GM21367 (cell line): ENCODE results near the gene NTRK1.
A peak's percentile ranks its signal among the peaks of the same experiment; 100 is the strongest.

Source experiments
- ATAC-seq: cut with Tn5 transposase; IDR thresholded peaks from one replicate; pipeline ENCODE4 v1.9.1; 2021; ENCODE audit not compliant: unreplicated experiment

Gene NTRK1

GRCh38 chr1:156860628-156861423, at the start of gene NTRK1:
Gene NTRK1 (plus strand): TSS chr1:156860865. CDS start chr1:156860935, 70 bp downstream.
- no peak for ATAC-seq

DNA sequence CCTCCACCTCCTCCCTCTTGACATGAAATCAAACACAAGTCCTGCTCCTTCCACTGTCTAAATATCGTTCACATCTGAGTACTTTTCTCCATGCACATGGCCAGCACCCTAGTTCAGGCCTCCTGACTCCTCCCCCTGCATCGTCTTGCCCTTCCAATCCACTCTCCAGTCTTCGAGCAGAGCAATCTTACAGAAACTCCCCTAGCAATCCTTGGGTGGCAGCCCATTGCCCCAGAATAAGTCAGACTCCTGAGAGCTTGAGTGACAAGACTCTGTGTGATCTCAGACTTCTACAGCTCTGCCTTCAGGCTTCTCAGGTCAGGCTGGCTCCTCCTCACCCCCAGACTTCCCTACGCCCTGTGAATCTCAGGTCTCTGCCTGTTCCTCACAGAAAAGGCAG, 49.5 kb upstream of the NTRK1 start:
- ATAC-seq: no peak

- no peak for ATAC-seq
Measured at GRCh38 chr1:156812293-156812990, 48.2 kb upstream of the NTRK1 start.

DNA sequence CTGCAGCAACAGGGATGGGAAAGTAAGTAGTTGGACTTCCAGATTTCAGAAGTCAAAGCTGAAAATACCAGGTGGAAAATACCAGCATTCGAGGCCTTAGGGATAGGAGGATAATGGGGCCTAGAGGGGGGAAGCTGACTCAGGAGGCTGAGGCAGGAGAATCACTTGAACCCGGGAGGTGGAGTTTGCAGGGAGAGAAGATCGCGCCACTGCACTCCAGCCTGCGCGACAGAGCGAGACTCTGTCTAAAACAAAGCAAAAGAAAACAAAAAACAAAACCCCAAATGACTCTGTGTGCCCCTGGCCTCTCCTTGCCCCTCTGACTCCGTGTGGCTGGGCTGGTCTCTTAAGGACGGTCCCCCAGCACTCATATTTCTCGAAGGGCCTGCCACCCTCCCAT, 47.4 kb upstream of the NTRK1 start:
- ATAC-seq: no peak

GRCh38 chr1:156813750-156814570, 46.7 kb upstream of the NTRK1 start:
- no peak for ATAC-seq

DNA sequence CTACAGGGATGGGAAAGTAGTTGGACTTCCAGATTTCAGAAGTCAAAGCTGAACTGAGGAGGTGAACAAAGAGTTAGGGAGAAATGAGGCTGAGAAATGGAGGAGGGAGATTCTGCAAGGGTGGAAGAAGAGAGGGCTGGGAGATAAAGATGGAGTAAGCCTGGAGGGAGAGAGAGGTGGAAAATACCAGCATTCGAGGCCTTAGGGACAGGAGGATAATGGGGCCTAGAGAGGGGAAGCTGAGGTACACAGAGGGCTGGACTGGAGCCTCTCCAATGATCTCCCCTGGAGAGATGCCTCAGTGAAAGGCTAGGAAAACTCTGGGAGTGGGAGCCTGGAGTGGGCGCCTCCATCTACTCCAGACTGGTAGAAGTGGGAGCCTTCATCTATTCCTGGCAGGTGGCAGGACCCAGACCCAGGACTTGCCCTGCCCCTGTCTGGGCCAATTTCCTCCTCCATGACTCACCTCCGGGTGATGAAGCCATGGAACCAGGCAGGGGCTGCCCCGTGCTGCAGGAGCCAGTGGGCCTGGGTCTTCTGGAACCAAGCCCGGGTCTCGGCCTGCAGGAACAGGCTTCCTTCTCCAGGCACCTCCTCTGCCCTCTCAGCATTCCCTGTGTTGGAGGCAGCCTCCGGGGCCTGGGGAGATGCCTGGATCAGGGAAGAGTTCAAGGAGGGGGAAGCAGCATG, 45.9 kb upstream of the NTRK1 start:
- no peak for ATAC-seq

GRCh38 chr1:156815307-156815826, 45.3 kb upstream of the NTRK1 start:
- ATAC-seq: no peak

- ATAC-seq: no peak
Measured at GRCh38 chr1:156815961-156816422, 44.7 kb upstream of the NTRK1 start.

GRCh38 chr1:156816561-156817328, 43.9 kb upstream of the NTRK1 start, which contains the start of gene SH2D2A:
Gene SH2D2A (minus strand): TSS chr1:156816848. CDS start chr1:156816708, 140 bp downstream.
- ATAC-seq: peak; percentile 71

DNA sequence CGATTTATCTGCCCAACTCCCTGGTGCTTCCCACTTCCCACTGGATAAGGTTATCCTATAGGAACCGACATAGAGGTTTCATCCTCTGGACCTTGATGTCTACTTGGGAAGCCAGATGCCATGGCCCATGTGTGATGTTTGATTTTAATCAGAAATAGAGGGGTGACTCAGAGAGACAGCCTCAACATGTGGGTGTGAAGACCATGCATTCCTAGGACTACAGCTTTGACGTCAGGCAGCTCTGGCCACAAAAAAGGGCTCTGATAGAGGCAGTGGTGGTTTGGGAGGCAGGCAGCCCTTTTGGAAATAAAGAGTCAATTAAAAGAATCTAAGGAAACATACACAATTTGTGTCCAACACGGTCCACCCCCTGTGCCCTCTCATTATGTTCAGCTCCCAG, 38.9 kb upstream of the NTRK1 start:
- no peak for ATAC-seq

DNA sequence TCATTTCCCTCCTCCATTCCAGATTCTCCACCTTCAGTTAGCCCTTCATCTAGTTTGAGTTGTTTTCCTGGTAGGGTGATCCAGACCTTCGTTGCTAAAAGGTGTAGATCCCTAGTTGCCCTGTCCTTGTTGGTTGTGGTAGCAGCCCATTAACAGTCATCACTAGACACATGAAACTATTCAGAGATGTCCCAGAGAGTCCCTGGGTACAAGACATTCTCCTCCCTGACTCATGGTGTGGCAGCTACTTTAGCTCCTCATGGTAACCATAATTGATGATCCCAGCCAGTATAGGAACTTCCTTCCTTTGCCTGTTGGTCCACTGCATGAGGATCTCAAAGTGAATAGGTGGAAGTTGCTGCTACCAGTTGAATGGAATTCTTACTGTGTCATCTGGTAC, 38.0 kb upstream of the NTRK1 start:
- ATAC-seq: no peak

DNA sequence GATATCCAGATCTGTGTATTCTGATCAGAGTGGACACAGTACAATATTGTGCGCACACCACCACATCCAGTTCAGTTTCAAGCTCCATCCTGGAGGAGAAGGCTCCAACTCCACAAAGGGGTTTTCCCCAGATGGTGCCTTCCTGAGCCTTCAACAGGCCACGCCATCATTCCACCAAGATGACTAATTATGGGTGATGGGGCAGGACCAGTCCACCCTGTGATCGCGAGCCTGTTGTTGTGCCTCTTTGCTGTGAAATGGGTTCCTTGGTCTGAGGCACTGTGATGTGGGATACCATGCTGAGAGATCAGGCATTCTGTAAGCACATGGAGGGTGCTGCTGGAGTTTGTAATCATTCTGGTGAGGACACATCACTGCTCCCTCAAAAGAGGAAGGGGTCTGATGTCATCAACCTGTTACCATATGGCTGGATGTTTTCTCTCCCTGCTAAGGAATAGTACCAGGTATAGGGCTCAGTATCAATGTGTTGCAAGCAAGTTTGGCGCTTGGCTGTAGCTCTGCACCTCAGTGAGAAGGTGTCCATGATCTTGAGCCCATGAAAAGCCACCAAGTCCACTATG, 37.4 kb upstream of the NTRK1 start:
- ATAC-seq: no peak

DNA sequence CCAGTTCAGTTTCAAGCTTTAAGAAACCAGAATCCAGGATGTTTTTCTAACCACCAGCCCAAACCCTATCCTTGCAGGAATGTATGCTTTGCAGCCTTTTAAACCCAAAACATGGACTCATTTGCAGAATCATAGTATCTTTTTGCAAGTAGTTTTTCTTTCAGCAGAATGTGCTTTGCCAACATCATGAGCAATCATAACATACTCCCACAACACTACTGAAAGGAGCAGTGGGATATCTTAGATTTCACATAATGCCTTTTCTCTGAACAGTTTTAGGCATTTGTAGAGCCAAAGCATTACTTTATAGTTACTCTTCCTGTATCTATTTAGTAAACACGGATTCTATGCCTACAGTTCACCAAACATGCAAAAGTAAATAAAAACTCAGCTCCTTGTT, 34.0 kb upstream of the NTRK1 start:
- ATAC-seq: no peak

- no peak for ATAC-seq
Measured at GRCh38 chr1:156828400-156829124, 32.1 kb upstream of the NTRK1 start.

- ATAC-seq: no peak
Measured at GRCh38 chr1:156832434-156832833, 28.2 kb upstream of the NTRK1 start.

DNA sequence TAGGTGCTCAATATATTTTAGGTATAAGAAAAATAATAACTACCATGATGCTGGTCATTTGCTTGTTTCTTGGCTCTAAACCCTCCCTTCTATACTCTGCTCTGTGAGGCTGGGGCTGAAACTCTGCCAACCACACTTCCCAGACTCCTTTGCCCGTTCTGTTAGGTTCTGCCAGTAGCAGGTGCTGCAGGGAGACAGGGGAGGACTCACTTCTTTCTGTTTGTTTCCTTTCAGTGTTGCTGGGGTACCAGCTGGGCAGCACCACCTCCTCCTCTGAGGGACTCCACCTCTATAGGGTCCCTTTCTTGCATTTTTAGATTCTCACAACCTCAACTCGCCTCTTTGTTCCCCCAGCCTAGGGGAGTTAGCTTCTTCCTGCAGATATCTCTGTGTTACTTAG, 27.1 kb upstream of the NTRK1 start:
- no peak for ATAC-seq

DNA sequence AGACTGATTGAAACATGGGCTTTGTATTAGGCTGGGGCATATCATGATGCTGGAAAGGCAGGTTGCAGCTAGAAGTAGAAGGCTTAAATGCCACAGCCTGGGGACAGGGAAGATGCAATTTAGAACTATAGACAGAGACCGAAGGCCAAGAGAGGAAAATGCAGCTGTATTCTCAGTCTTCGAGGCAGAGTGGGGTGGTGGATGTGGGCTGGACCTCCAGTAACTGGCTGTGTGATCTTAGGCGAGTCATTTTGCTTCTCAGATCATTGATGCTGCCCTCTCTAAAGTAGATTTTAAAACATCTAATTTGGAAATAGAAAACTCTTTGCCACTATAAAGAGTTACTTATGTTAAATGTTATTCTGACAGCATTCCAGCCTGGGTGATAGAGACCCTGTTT, 26.3 kb upstream of the NTRK1 start:
- no peak for ATAC-seq

DNA sequence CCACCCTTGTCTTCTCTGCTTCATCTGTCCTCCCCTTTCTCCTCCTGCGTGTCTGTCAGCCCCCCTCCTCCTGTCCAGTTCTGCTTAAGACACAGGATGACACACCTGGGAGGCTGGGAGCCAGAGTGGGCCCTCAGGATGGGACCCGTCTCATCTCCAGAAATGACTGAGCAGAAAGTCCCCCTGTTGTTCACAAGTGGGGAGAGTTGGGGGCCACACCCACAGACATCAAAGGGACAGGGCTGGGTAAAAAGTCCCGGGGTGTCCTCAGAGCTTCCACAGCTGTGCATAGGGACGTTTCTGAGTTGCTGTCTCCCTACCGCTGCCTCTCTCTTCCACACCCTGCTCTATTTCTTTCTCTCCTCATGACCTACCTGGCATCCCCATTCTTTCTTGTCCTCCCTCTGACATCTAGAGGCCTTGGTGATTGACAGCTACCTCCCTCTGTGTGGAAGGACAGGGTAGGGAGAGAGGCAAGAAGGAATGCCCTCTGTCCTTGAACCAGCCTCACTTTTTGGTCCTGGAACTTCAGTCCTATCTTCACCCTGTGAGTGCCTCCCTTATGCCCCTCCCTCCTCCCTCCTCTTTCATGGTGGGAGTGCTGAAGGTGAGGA, 24.5 kb upstream of the NTRK1 start:
- no peak for ATAC-seq
